GM19397 (cell line): ENCODE results near the gene CD58.
"Not testable (repeated sequence)": the region's sequence is repeated elsewhere in the genome, so short reads cannot be mapped to it uniquely, and the experiment has no call there.

Experiments used
- ATAC-seq: cut with Tn5 transposase; IDR thresholded peaks from one replicate; pipeline ENCODE4 v1.9.1; 2021; ENCODE audit warnings: mild to moderate bottlenecking, moderate library complexity; ENCODE audit not compliant: unreplicated experiment

CD58 gene

DNA sequence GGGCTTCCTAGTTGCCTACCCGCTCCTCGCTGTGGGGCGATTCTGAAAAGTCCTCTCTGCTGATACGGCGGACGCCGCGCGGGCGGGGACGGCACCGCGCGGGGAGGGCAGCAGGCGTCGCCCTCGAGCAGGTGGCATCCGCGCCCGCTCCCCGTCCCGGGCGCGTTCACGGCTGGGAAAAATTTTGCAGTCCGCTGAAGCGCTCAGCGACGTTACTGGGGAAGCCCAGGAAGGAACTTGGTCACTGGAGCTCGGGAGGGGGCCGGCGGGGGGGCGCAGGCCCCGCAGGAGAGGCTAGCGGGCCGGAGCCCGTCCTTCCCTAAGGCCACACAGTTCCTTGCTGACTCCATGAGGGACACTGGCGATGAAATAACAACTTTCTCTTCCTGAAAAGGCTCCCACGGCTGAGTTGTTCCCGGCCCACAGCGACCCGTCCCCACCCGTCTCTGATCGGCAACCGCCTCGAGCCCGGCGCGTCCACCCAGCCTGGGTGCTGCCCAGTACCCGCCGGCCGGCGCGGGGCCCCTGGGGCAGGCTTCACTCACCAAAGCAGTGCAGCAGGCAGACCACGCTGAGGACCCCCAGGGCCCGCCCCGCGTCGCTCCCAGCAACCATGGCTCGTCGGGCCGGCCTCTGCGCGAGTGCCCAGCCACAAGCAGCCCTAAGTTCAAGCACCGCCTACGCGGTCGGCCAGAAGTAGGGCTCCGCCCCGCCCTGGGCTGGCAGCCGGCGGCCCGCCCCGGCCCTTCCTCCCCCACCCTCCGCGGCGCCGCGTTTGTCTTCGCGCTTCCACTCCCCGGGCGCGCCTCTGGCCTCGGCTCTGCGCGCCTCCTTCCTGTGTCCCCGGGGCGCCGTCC, at the start of gene CD58:
CD58 (minus strand) TSS at position 669 of the 857 bp plus-strand sequence; CDS start at position 615, 54 bp downstream.
- peak; percentile 69 for ATAC-seq

GRCh38 chr1:116620392-116620791, 49.6 kb upstream of the CD58 start:
- not testable (repeated sequence) for ATAC-seq

- not testable (repeated sequence) for ATAC-seq
Observed at GRCh38 chr1:116619106-116619505, 48.3 kb upstream of the CD58 start.

GRCh38 chr1:116617808-116618207, 47.0 kb upstream of the CD58 start:
- not testable (repeated sequence) for ATAC-seq

GRCh38 chr1:116613825-116614224, 43.0 kb upstream of the CD58 start:
- ATAC-seq: not testable (repeated sequence)

GRCh38 chr1:116609801-116610371, 39.1 kb upstream of the CD58 start:
- not testable (repeated sequence) for ATAC-seq

DNA sequence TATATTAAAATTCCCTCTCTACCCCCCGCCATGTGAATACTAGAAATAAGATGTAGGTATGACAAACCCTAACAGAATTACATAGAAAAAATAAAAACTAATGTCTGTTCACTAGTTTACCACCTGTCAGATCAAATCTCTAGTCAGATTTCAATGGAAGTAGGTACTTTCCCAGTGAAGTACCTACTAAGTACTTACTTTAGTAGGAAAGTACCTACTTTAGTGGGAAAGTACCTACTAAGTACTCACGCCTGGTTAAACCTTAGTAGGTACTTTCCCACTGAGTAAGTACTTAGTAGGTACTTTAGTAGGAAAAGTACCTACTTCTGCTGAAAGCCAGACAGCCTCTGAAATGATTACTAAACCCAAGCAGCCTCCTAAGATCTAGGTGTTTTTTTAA, 38.0 kb upstream of the CD58 start:
- ATAC-seq: not testable (repeated sequence)

DNA sequence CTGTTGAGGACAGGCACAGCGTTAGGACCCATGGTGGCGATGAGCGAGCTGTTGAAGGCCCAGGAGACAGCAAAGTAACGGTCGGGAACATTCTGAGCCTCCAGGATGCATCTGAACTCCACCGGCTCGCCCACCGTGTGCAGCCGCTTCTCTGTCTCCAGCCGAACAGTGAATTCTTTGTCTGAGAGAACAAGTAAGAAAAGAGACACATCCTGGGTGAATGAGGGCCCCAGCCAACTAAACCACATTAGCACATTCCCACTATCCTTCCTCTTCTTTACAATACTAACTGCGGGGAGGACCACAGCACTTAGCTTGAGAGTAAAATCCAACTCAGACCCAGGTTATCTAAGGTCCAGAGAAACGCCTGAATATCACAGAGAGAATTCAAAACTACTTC, 37.3 kb upstream of the CD58 start:
- ATAC-seq: not testable (repeated sequence)

- ATAC-seq: not testable (repeated sequence)
Observed at GRCh38 chr1:116607463-116607862, 36.6 kb upstream of the CD58 start.

GRCh38 chr1:116606067-116606466, 35.2 kb upstream of the CD58 start:
- ATAC-seq: not testable (repeated sequence)

DNA sequence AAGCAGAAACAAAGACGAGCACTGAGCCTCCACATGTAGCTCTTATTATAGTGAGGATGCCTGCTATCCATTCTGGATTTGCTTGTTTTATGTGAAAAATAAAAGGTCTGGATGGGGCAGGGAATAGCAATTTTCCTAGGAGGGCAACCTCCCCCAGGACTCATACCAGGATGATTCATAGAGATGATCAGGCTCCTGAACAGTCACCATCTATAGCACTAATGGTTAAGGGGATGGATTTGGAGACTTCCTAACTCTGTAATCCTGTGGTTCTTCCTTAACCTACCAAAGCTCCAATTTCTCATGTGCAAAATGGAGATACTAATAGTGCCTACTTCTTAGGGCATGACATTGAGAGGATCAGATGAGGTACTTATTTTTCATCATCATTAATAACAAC, 34.5 kb upstream of the CD58 start:
- ATAC-seq: no peak

GRCh38 chr1:116604408-116604807, 33.6 kb upstream of the CD58 start:
- ATAC-seq: not testable (repeated sequence)

DNA sequence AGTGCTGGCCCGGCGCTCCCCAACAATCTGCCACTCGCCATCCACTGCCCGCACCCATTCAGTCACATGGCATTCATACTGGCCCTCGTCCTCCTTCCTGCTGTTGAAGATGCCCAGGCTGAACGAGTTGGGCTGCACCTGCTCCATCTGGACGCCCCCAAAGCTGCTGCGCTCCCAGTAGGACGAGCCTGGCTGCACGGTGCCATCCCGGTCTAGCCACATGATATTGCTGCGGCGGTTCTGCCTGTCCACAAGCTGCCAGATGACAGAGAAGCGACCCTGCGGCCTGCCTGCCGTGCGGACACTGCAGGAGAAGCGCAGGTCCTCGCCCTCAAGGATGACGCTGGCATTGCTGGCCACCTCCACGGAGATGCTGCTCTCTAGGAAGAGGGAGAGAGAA, 32.8 kb upstream of the CD58 start:
- ATAC-seq: not testable (repeated sequence)

DNA sequence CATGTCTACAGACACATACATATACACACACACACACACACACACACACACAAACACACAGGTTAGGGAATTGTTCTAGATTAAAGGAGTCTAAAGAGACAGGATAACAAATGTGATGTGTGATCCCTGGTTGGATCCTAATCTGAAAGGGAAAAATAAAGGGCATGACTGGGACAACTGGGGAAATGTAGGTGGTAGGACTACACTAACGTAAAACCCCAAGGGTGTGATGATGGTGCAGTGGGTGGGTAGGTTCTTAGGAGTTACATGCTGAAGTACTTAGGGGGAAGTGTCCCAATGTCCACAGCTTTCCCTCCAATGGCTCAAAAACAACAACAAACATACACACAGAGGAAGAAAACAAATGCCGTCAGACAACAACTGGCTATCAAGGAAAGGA, 28.5 kb upstream of the CD58 start:
- ATAC-seq: not testable (repeated sequence)

- not testable (repeated sequence) for ATAC-seq
Observed at GRCh38 chr1:116598420-116599036, 27.7 kb upstream of the CD58 start.

GRCh38 chr1:116597388-116597787, 26.6 kb upstream of the CD58 start:
- ATAC-seq: peak; percentile 52

DNA sequence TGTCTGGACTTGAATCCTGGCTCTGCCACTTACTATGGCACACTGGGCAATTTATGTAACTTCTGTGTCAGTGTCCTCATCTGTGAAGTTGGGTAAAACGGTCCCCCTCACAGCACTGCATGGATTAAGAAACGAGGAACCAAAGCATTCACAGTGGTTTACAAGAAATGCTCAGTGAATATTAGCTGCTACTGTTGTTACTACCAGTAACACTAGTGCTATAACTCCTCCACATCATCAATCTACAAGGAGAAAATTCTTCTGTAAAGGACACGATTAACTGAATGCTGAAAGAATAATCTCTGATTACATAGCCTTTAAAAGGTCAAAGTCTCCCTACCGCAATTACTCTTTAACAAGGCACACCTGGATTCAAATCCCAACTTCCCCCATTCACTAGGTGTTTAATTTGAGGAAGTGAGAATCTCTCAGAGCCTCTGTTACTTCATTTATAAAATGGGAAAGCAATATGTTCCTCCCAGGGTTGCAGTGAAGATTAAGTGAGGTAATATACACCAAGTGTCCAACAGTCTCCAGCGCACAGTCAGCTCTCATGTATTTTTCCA, 26.0 kb upstream of the CD58 start:
- not testable (repeated sequence) for ATAC-seq

DNA sequence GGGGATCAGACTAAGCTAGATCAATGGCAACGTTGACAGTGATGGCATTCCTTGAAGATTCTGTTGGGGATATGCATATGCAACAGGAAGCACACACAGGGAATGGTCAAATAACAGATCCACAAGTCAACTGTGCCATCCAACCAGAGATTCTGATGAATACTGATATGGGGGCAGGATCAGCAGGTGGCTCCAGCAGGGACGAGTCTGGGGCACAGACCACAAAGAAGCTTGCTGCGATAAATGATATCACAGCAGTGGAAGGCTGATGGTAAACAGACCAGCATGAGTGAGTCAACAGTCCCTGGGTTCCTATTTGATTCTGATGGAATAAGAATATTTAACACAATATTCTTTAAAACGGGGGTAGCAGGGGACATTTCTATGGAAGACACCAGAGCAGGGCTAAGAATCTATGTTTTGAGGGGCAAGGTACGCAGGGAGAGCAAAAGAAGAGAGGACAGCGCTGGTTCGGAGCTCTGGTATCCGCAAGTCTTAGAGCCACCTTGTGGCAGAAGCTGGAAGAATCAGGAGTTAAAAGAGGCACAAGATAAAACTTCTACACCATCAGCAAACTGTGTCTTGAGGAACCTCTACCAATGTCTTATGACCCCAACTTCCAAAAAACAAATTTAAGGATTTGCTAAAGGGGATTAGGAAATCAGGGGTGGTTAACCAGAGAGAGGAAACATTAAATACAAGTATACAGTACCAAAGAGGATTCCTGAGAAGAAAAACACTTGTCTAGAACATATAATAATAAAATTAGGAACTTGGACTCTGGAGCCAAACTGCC, 25.3 kb upstream of the CD58 start:
- ATAC-seq: peak; percentile 42

DNA sequence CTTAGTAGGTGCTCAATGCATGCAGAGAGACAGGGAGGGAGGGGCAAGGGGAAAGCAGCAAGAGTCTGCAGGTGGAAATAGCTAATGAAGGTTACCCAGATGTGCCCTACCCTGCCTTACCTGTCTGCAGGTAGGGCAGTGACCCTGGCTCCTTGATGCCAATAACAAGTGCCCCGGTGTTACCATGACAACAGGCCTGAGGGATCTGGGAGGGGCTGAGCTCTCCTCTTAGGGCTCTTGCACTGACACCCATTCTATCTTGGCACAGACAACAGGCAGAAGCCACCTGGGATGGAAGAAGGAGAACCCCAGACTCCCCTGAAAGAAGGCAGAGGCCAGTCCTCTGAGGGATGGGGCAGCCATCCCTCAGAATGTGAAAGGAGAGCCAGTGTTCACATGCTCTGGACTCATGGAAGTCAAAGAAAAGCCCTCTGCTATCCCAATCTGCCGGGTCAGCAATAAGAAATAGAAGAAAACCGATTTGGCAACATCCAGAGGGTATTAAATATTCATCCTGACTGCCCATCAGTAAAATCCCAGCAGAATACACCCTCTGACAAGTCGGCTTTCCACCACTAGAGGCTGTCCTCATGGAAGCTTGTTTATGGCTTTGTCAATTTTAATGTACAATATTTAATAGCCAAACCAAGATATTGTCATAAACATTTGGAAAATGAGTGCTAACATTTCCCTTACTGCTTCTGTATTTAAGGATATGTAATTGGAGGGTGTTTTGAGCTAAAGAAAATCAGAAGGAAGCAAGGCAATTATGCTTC, 24.4 kb upstream of the CD58 start:
- ATAC-seq: not testable (repeated sequence)

DNA sequence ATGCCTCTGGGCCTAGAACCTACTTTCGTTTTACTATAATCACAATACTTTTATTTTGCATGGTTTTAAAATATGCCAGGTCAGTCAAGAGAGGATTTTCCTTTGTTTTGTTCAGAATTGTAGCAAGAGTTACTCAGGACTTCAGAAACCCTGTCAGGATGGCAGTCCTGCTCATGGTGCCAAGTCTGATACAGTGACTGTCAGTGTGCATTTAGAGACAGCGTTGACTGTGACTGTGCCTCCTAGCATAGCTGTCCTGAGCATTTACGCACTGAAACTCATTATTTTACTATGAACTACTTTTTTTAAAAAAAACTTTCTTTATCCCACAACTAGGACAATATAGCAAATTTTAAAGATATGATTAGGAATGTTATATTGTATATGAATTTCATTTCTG, 23.2 kb upstream of the CD58 start:
- not testable (repeated sequence) for ATAC-seq
